ENCODE data around the gene PKN2.

PKN2 gene

GRCh38 chr1:88779880-88780279 lies 95.8 kb downstream of the PKN2 start:
- no peak for DNase-seq (ENCODE audit: low read depth in 2 of 2)
- TF ChIP-seq, protein P1, sequence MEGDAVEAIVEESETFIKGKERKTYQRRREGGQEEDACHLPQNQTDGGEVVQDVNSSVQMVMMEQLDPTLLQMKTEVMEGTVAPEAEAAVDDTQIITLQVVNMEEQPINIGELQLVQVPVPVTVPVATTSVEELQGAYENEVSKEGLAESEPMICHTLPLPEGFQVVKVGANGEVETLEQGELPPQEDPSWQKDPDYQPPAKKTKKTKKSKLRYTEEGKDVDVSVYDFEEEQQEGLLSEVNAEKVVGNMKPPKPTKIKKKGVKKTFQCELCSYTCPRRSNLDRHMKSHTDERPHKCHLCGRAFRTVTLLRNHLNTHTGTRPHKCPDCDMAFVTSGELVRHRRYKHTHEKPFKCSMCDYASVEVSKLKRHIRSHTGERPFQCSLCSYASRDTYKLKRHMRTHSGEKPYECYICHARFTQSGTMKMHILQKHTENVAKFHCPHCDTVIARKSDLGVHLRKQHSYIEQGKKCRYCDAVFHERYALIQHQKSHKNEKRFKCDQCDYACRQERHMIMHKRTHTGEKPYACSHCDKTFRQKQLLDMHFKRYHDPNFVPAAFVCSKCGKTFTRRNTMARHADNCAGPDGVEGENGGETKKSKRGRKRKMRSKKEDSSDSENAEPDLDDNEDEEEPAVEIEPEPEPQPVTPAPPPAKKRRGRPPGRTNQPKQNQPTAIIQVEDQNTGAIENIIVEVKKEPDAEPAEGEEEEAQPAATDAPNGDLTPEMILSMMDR (IDR thresholded peaks at IDR 0.05; ENCODE audit: low read depth, low read length): no peak
- no peak overlapping the region for H3K4me3 ChIP-seq (replicated peaks in 1 of 2; ENCODE audit: low read depth in 2 of 2, low read length in 2 of 2)

DNA sequence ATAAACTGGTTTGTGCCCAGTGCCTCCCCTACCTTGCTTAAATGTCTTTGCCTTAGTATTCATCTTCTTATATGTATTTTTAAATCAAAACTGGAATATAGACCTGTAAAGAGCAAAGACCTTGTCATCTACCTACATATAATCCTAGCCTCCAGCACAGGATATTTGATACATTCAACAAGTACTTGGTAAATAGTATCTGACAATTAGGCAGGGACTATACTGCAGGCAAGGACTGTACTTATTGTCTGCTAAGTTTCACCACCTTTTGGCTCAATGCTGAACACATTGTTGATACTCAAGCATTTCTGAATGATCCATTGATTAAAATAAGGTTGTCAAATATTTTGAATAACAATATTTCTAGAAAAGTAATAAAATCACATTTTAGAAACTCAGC lies 96.4 kb downstream of the PKN2 start:
- TF ChIP-seq, protein P1 (IDR thresholded peaks at IDR 0.05; ENCODE audit: low read depth, low read length): no peak
- no peak for DNase-seq (ENCODE audit: low read depth in 2 of 2)
- no peak overlapping the region for H3K4me3 ChIP-seq (replicated peaks in 1 of 2; ENCODE audit: low read depth in 2 of 2, low read length in 2 of 2)

GRCh38 chr1:88783145-88783544 lies 99.1 kb downstream of the PKN2 start:
- TF ChIP-seq, protein P1 (IDR thresholded peaks at IDR 0.05; ENCODE audit: low read depth, low read length): no peak
- no peak overlapping the region for H3K4me3 ChIP-seq (replicated peaks in 1 of 2; ENCODE audit: low read depth in 2 of 2, low read length in 2 of 2)
- no peak for DNase-seq (ENCODE audit: low read depth in 2 of 2)

DNA sequence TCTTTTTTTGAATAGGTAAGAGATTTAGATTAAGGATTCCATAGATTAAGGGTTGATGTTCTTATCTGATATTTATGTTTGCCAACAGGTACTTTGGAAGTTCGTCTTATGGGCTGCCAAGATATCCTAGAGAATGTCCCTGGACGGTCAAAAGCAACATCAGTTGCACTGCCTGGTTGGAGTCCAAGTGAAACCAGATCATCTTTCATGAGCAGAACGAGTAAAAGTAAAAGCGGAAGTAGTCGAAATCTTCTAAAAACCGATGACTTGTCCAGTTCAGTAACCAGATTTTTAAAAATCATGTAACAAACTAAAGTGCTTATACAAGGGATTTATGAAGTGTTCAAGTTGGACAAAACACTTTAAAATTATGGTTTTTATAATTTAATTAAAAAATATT lies 100.5 kb downstream of the PKN2 start:
- TF ChIP-seq, protein P1 (IDR thresholded peaks at IDR 0.05; ENCODE audit: low read depth, low read length): no peak
- DNase-seq (ENCODE audit: low read depth in 2 of 2): no peak
- no peak overlapping the region for H3K4me3 ChIP-seq (replicated peaks in 1 of 2; ENCODE audit: low read depth in 2 of 2, low read length in 2 of 2)

- H3K4me3 ChIP-seq (replicated peaks in 1 of 2; ENCODE audit: low read depth in 2 of 2, low read length in 2 of 2): no peak overlapping the region
- TF ChIP-seq, protein P1 (IDR thresholded peaks at IDR 0.05; ENCODE audit: low read depth, low read length): no peak
- DNase-seq (ENCODE audit: low read depth in 2 of 2): no peak
Observed at GRCh38 chr1:88787023-88787903, 103.2 kb downstream of the PKN2 start.

DNA sequence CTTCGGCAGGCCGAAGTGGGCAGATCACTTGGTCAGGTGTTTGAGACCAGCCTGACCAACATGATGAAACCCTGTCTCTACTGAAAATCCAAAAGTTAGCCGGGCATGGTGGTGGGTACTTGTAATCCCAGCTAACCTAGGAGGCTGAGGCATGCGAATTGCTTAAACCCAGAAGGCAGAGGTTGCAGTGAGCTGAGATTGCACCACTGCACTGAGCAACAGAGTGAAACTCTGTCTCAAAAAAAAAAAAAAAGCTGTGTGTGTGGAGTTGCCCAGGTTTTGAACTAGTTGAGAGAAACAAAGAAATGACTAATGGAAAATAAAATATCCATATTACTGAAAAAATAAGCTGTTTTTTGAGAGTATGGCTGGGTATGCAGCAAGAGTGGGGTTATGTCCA lies 107.1 kb downstream of the PKN2 start:
- TF ChIP-seq, protein P1 (IDR thresholded peaks at IDR 0.05; ENCODE audit: low read depth, low read length): no peak
- DNase-seq (ENCODE audit: low read depth in 2 of 2): peak; percentile 11 to 38
- H3K4me3 ChIP-seq (replicated peaks in 1 of 2; ENCODE audit: low read depth in 2 of 2, low read length in 2 of 2): no peak overlapping the region
